HG02571 (cell line): ENCODE measurements around the gene APOC1.

Experiments used
- ATAC-seq: cut with Tn5 transposase; IDR thresholded peaks from one replicate; pipeline ENCODE4 v1.9.1; 2021; ENCODE audit warnings: mild to moderate bottlenecking, moderate library complexity; ENCODE audit not compliant: unreplicated experiment

APOC1 gene

GRCh38 chr19:44954649-44955504 lies 40.5 kb downstream of the APOC1 start, which contains the start of gene CLPTM1:
Gene CLPTM1, plus strand, starts transcription at chr19:44955380. Its CDS starts 16 bp downstream, at chr19:44955396.
- peak; percentile 77 for ATAC-seq

- peak; percentile 9 for ATAC-seq
Observed at GRCh38 chr19:44955505-44956439, 41.4 kb downstream of the APOC1 start.

GRCh38 chr19:44957526-44957925 lies 43.1 kb downstream of the APOC1 start:
- ATAC-seq = no peak

GRCh38 chr19:44958090-44958489 lies 43.7 kb downstream of the APOC1 start:
- no peak for ATAC-seq

- ATAC-seq = no peak
Observed at GRCh38 chr19:44959691-44960090, 45.3 kb downstream of the APOC1 start.

- no peak for ATAC-seq
Observed at GRCh38 chr19:44960906-44961728, 46.7 kb downstream of the APOC1 start.

- no peak for ATAC-seq
Observed at GRCh38 chr19:44961821-44962220, 47.4 kb downstream of the APOC1 start.

GRCh38 chr19:44968118-44968517 lies 53.7 kb downstream of the APOC1 start:
- no peak for ATAC-seq

GRCh38 chr19:44968670-44969069 lies 54.3 kb downstream of the APOC1 start:
- ATAC-seq = no peak
